ENCODE data around the gene UBR4. TPM values are rescaled to one million over a fixed set of nuclear protein-coding genes. Genes with fewer than 3 reads are reported as not detected.

Gene UBR4
- polyA plus RNA-seq, 3 donors = 44.3 to 93.8 (median 49.4) TPM

GRCh38 chr1:19062258-19063029, 147.6 kb downstream of the UBR4 start:
- Histone ChIP-seq H3K4me2 (replicated peaks; ENCODE audit: extremely low read depth, low read length, poor library complexity, severe bottlenecking) (no peak overlapping the region), H2AFZ (ENCODE audit: insufficient read depth, low read depth, low read length, poor library complexity, severe bottlenecking) (no peak overlapping the region), H3K9me3 (replicated peaks in 1 of 2; ENCODE audit: control insufficient read depth in 1 of 2, insufficient read depth in 1 of 2, low read length in 2 of 2) (peaks cover 0 to 5% of the 10 kb centered on the region in 2 donors), H3K79me2 (ENCODE audit: insufficient read depth, low read length) (no peaks in the 10 kb centered on the region), H4K20me1 (ENCODE audit: insufficient read depth, low read length) (no peaks in the 10 kb centered on the region), H3K36me3 (replicated peaks in 1 of 2; ENCODE audit: control insufficient read depth in 1 of 2, insufficient read depth in 2 of 2, low read length in 2 of 2) (no peaks in the 10 kb centered on the region), H3K27ac (ENCODE audit: low read depth in 1 of 2, low read length in 2 of 2) (no peak overlapping the region), H3K4me3 (replicated peaks in 1 of 3; ENCODE audit: low read depth in 2 of 3, low read length in 3 of 3) (no peak overlapping the region), H3K27me3 (ENCODE audit: control insufficient read depth in 2 of 2, insufficient read depth in 2 of 2, low read length in 2 of 2) (no peaks in the 10 kb centered on the region), H3K9ac (ENCODE audit: insufficient read depth, low read length, poor library complexity, severe bottlenecking) (no peak overlapping the region), H3K4me1 (ENCODE audit: control insufficient read depth in 1 of 2, insufficient read depth in 2 of 2, low read length in 2 of 2) (no peaks in the 10 kb centered on the region)
- no peak for TF ChIP-seq CTCF (IDR thresholded peaks at IDR 0.05)
- DNase-seq = no peak
- H3K36me3 Mint-ChIP-seq = no peaks in the 10 kb centered on the region
- intact Hi-C loops (cut with micrococcal nuclease) = no loop called here
- no peak overlapping the region for H3K27ac Mint-ChIP-seq
- H3K4me1 Mint-ChIP-seq = no peaks in the 10 kb centered on the region
- H3K9me3 Mint-ChIP-seq = peaks cover 2 to 13% (median 6%) of the 10 kb centered on the region in 7 donors
- 89% methylated on average over 7 of the region's 8 CpGs for WGBS (ENCODE audit: insufficient coverage)
- no peak overlapping the region for H3K4me3 Mint-ChIP-seq
- H3K27me3 Mint-ChIP-seq (ENCODE audit: low read depth in 3 of 3) = peaks cover 4 to 22% (median 7%) of the 10 kb centered on the region in 3 donors

GRCh38 chr1:19061798-19062197, 148.3 kb downstream of the UBR4 start:
- H3K4me2 ChIP-seq (replicated peaks; ENCODE audit: extremely low read depth, low read length, poor library complexity, severe bottlenecking) = no peak overlapping the region
- no peak overlapping the region for H3K27ac ChIP-seq (ENCODE audit: low read depth in 1 of 2, low read length in 2 of 2)
- intact Hi-C loops (cut with micrococcal nuclease) = no loop called here
- Mint-ChIP-seq H3K4me1 (no peaks in the 10 kb centered on the region), H3K36me3 (no peaks in the 10 kb centered on the region), H3K27ac (no peak overlapping the region), H3K4me3 (peak overlapping the region in 1 of 2 donors; percentile 17), H3K27me3 (ENCODE audit: low read depth in 3 of 3) (peaks cover 10 to 22% (median 13%) of the 10 kb centered on the region in 3 donors), H3K9me3 (peaks cover 2 to 13% (median 6%) of the 10 kb centered on the region in 7 donors)
- H3K9me3 ChIP-seq (replicated peaks in 1 of 2; ENCODE audit: control insufficient read depth in 1 of 2, insufficient read depth in 1 of 2, low read length in 2 of 2) = peaks cover 0 to 5% of the 10 kb centered on the region in 2 donors
- H3K36me3 ChIP-seq (replicated peaks in 1 of 2; ENCODE audit: control insufficient read depth in 1 of 2, insufficient read depth in 2 of 2, low read length in 2 of 2) = no peaks in the 10 kb centered on the region
- H3K79me2 ChIP-seq (ENCODE audit: insufficient read depth, low read length) = no peaks in the 10 kb centered on the region
- H3K27me3 ChIP-seq (ENCODE audit: control insufficient read depth in 2 of 2, insufficient read depth in 2 of 2, low read length in 2 of 2) = no peaks in the 10 kb centered on the region
- H4K20me1 ChIP-seq (ENCODE audit: insufficient read depth, low read length) = no peaks in the 10 kb centered on the region
- H3K4me3 ChIP-seq (replicated peaks in 1 of 3; ENCODE audit: low read depth in 2 of 3, low read length in 3 of 3) = no peak overlapping the region
- no peak for DNase-seq
- WGBS (ENCODE audit: insufficient coverage) = no CpG with 5 or more reads among the region's 2 CpGs
- no peak overlapping the region for H3K9ac ChIP-seq (ENCODE audit: insufficient read depth, low read length, poor library complexity, severe bottlenecking)
- H2AFZ ChIP-seq (ENCODE audit: insufficient read depth, low read depth, low read length, poor library complexity, severe bottlenecking) = no peak overlapping the region
- H3K4me1 ChIP-seq (ENCODE audit: control insufficient read depth in 1 of 2, insufficient read depth in 2 of 2, low read length in 2 of 2) = no peaks in the 10 kb centered on the region
- no peak for TF ChIP-seq CTCF (IDR thresholded peaks at IDR 0.05)

All from CD14-positive monocyte (primary cell).